HepG2 (cell line): ENCODE data around the gene ATG16L2. TPM values are rescaled to one million over a fixed set of nuclear protein-coding genes. Genes with fewer than 3 reads are reported as not detected.

Source experiments
- ARNT2 ChIP-seq: sonication (generic); formaldehyde crosslinking; IDR thresholded peaks from 2 replicates; pipeline ENCODE4 v1.8.0; 2022; ENCODE audit warnings: mild to moderate bottlenecking, low read depth, missing genetic modification reagents, moderate library complexity
- FOXA1 ChIP-seq, 2 experiments: fragments of 450-650 bp in 1 of 2; sonication (generic) in 1 of 2; formaldehyde crosslinking in 1 of 2; IDR thresholded peaks; 2 replicates each; pipeline versions ENCODE4 v1.4.0 to v1.6.1; 2016 to 2020; ENCODE audit warnings: missing genetic modification reagents in 1 of 2
- KLF12 ChIP-seq: sonication (generic); formaldehyde crosslinking; IDR thresholded peaks from 2 replicates; pipeline ENCODE4 v1.4.0; 2020; ENCODE audit warnings: missing genetic modification reagents, borderline replicate concordance
- LCORL ChIP-seq, 2 experiments: fragments of 450-650 bp in 1 of 2; sonication (generic) in 1 of 2; formaldehyde crosslinking in 1 of 2; IDR thresholded peaks; 2 replicates each; pipeline versions ENCODE4 v1.5.0 to v1.6.1; 2017 to 2020; ENCODE audit warnings: antibody characterized with exemption in 1 of 2, missing genetic modification reagents in 1 of 2
- TGIF2 ChIP-seq: IDR thresholded peaks from 2 replicates; pipeline ENCODE4 v1.6.1; 2016; ENCODE audit warnings: control low read depth, missing compliant biosample characterization
- ZFY ChIP-seq: sonication (generic); formaldehyde crosslinking; IDR thresholded peaks from 2 replicates; pipeline ENCODE4 v1.4.0; 2020; ENCODE audit warnings: missing genetic modification reagents
- ZNF160 ChIP-seq: sonication (generic); formaldehyde crosslinking; IDR thresholded peaks from 2 replicates; pipeline ENCODE4 v1.8.0; 2022; ENCODE audit warnings: mild to moderate bottlenecking, inconsistent platforms, missing genetic modification reagents
- polyA plus RNA-seq, 8 experiments: library from polyadenylated mRNA; depleted of rRNA in 3 of 8; stranded (reverse) in 7 of 8; unstranded in 1 of 8; fragments of >200 nt; fragmentation: Illumina TruSeq in 4 of 8; extraction: Trizol in 4 of 8; gene quantifications; 2 replicates each; pipeline versions ENCODE4 v1.2.1 to v1.2.3, GENCODE V29; 2011 to 2016; ENCODE audit warnings: low read depth in 4 of 8, missing spikeins in 1 of 8, mixed read lengths in 1 of 8; ENCODE audit not compliant: insufficient read depth in 1 of 8
- total RNA-seq, 5 experiments: library from RNA; depleted of rRNA; stranded (reverse); fragments of >200 nt; fragmentation: Illumina TruSeq; extraction: Trizol; gene quantifications; 2 replicates each; pipeline ENCODE4 v1.2.3, GENCODE V29; 2016; ENCODE audit warnings: low read depth in 1 of 5
- TF ChIP-seq, protein P1 (sequence below): sonication (generic); formaldehyde crosslinking; IDR thresholded peaks from 2 replicates; pipeline ENCODE4 v1.5.1; 2020; ENCODE audit warnings: mild to moderate bottlenecking, missing genetic modification reagents, moderate library complexity
- TF ChIP-seq, protein P2 (sequence below): sonication (generic); formaldehyde crosslinking; IDR thresholded peaks from 2 replicates; pipeline ENCODE4 v1.4.0; 2020; ENCODE audit warnings: missing genetic modification reagents
- TF ChIP-seq, protein P3 (sequence below): sonication (generic); formaldehyde crosslinking; IDR thresholded peaks from 2 replicates; pipeline ENCODE4 v1.4.0; 2020; ENCODE audit warnings: missing genetic modification reagents
- TF ChIP-seq, protein P4 (sequence below): sonication (generic); formaldehyde crosslinking; IDR thresholded peaks from 2 replicates; pipeline ENCODE4 v1.9.0; 2021; ENCODE audit warnings: missing genetic modification reagents, mild to moderate bottlenecking, borderline replicate concordance

The ATG16L2 gene
- total and polyA plus RNA-seq, 2 of the 13 experiments (the other 11 are each of a cell fraction or from before 2014, with no cell fraction given) = 6.2 to 14.8 TPM

DNA sequence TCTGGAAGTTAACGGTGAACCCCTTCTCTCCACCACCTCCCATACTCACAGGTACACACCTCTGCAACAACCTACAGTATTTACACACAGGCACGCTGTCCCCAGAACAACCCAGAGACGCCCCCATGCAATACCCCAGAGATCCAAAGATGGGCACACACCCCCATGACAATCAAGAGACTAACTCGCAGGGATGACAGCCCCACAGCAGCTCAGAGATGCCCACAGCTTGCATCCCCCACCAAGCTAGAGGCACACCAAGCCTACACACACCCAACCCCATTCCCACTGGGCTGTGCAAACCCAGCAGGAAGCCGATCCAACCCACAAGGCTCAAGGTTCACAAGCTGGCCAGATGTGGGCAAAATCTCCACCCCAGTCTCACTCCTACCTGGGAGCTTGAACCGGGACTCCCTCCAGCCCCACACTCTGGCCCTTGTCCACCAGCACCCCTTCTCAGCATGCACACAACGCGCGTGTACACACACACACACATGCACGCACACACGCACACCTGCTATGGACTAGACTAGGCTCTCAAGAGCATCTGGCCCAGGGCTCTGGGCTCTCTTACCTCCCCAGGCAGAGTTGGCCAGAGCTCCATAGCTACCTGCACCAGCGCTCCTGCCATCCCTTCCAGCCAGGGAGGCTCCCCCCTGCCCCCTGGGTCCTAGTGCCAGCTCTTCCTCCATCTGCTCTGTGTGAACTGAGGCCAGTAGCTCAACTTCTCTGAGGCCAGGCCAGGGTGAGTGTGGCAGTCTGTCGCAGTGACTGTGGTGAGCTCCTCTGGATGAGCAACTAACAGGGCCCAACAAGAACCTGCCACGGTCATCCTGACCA is 31.9 kb upstream of the ATG16L2 start (continued):
- TF ChIP-seq, protein P1, sequence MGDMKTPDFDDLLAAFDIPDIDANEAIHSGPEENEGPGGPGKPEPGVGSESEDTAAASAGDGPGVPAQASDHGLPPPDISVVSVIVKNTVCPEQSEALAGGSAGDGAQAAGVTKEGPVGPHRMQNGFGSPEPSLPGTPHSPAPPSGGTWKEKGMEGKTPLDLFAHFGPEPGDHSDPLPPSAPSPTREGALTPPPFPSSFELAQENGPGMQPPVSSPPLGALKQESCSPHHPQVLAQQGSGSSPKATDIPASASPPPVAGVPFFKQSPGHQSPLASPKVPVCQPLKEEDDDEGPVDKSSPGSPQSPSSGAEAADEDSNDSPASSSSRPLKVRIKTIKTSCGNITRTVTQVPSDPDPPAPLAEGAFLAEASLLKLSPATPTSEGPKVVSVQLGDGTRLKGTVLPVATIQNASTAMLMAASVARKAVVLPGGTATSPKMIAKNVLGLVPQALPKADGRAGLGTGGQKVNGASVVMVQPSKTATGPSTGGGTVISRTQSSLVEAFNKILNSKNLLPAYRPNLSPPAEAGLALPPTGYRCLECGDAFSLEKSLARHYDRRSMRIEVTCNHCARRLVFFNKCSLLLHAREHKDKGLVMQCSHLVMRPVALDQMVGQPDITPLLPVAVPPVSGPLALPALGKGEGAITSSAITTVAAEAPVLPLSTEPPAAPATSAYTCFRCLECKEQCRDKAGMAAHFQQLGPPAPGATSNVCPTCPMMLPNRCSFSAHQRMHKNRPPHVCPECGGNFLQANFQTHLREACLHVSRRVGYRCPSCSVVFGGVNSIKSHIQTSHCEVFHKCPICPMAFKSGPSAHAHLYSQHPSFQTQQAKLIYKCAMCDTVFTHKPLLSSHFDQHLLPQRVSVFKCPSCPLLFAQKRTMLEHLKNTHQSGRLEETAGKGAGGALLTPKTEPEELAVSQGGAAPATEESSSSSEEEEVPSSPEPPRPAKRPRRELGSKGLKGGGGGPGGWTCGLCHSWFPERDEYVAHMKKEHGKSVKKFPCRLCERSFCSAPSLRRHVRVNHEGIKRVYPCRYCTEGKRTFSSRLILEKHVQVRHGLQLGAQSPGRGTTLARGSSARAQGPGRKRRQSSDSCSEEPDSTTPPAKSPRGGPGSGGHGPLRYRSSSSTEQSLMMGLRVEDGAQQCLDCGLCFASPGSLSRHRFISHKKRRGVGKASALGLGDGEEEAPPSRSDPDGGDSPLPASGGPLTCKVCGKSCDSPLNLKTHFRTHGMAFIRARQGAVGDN (CRISPR knock-in tag) = peak; percentile 83
- TF ChIP-seq ARNT2 (0 out of 2 replicates have a peak, but pooled peaks have one; percentile 23), FOXA1 (IDR thresholded peaks at IDR 0.05) (no peak), FOXA1 (CRISPR knock-in tag; IDR thresholded peaks at IDR 0.05) (0 out of 2 replicates have a peak, but pooled peaks have one; percentile 35), LCORL (IDR thresholded peaks at IDR 0.05) (peak; percentile 6; the same call in 1 of the 2 replicates), LCORL (CRISPR knock-in tag; IDR thresholded peaks at IDR 0.05) (peak; percentile 62; the same call in 1 of the 2 replicates), KLF12 (0 out of 2 replicates have a peak, but pooled peaks have one; percentile 75), TGIF2 (CRISPR knock-in tag) (peak; percentile 62; the same call in 1 of the 2 replicates), ZFY (CRISPR knock-in tag) (peak; percentile 47; the same call in 1 of the 2 replicates), ZNF160 (CRISPR knock-in tag) (0 out of 2 replicates have a peak, but pooled peaks have one; percentile 42)
- TF ChIP-seq, protein P2, sequence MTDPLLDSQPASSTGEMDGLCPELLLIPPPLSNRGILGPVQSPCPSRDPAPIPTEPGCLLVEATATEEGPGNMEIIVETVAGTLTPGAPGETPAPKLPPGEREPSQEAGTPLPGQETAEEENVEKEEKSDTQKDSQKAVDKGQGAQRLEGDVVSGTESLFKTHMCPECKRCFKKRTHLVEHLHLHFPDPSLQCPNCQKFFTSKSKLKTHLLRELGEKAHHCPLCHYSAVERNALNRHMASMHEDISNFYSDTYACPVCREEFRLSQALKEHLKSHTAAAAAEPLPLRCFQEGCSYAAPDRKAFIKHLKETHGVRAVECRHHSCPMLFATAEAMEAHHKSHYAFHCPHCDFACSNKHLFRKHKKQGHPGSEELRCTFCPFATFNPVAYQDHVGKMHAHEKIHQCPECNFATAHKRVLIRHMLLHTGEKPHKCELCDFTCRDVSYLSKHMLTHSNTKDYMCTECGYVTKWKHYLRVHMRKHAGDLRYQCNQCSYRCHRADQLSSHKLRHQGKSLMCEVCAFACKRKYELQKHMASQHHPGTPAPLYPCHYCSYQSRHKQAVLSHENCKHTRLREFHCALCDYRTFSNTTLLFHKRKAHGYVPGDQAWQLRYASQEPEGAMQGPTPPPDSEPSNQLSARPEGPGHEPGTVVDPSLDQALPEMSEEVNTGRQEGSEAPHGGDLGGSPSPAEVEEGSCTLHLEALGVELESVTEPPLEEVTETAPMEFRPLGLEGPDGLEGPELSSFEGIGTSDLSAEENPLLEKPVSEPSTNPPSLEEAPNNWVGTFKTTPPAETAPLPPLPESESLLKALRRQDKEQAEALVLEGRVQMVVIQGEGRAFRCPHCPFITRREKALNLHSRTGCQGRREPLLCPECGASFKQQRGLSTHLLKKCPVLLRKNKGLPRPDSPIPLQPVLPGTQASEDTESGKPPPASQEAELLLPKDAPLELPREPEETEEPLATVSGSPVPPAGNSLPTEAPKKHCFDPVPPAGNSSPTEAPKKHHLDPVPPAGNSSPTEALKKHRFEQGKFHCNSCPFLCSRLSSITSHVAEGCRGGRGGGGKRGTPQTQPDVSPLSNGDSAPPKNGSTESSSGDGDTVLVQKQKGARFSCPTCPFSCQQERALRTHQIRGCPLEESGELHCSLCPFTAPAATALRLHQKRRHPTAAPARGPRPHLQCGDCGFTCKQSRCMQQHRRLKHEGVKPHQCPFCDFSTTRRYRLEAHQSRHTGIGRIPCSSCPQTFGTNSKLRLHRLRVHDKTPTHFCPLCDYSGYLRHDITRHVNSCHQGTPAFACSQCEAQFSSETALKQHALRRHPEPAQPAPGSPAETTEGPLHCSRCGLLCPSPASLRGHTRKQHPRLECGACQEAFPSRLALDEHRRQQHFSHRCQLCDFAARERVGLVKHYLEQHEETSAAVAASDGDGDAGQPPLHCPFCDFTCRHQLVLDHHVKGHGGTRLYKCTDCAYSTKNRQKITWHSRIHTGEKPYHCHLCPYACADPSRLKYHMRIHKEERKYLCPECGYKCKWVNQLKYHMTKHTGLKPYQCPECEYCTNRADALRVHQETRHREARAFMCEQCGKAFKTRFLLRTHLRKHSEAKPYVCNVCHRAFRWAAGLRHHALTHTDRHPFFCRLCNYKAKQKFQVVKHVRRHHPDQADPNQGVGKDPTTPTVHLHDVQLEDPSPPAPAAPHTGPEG (CRISPR knock-in tag) = 0 out of 2 replicates have a peak, but pooled peaks have one; percentile 64
- TF ChIP-seq, protein P3, sequence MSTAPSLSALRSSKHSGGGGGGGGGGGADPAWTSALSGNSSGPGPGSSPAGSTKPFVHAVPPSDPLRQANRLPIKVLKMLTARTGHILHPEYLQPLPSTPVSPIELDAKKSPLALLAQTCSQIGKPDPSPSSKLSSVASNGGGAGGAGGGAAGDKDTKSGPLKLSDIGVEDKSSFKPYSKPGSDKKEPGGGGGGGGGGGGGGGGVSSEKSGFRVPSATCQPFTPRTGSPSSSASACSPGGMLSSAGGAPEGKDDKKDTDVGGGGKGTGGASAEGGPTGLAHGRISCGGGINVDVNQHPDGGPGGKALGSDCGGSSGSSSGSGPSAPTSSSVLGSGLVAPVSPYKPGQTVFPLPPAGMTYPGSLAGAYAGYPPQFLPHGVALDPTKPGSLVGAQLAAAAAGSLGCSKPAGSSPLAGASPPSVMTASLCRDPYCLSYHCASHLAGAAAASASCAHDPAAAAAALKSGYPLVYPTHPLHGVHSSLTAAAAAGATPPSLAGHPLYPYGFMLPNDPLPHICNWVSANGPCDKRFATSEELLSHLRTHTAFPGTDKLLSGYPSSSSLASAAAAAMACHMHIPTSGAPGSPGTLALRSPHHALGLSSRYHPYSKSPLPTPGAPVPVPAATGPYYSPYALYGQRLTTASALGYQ (CRISPR knock-in tag) = 0 out of 2 replicates have a peak, but pooled peaks have one; percentile 37
- TF ChIP-seq, protein P4, sequence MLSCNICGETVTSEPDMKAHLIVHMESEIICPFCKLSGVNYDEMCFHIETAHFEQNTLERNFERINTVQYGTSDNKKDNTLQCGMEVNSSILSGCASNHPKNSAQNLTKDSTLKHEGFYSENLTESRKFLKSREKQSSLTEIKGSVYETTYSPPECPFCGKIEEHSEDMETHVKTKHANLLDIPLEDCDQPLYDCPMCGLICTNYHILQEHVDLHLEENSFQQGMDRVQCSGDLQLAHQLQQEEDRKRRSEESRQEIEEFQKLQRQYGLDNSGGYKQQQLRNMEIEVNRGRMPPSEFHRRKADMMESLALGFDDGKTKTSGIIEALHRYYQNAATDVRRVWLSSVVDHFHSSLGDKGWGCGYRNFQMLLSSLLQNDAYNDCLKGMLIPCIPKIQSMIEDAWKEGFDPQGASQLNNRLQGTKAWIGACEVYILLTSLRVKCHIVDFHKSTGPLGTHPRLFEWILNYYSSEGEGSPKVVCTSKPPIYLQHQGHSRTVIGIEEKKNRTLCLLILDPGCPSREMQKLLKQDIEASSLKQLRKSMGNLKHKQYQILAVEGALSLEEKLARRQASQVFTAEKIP (CRISPR knock-in tag) = no peak
